Mesodermal cell (in vitro differentiated cells): ENCODE data around the gene CYFIP1.

Experiments
- H3K27ac ChIP-seq: 2 replicates; pipeline ENCODE4 v1.7.0; 2013; ENCODE audit warnings: mild to moderate bottlenecking, low read depth, low read length, moderate library complexity; ENCODE audit not compliant: severe bottlenecking
- H3K36me3 ChIP-seq: 2 replicates; pipeline ENCODE4 v1.7.1; 2013; ENCODE audit warnings: mild to moderate bottlenecking, low read length, moderate library complexity; ENCODE audit not compliant: control insufficient read depth, insufficient read depth
- H3K4me1 ChIP-seq: one replicate; pipeline ENCODE4 v1.7.1; 2013; ENCODE audit warnings: mild to moderate bottlenecking, low read length; ENCODE audit not compliant: insufficient read depth, control insufficient read depth, poor library complexity, severe bottlenecking
- H3K4me3 ChIP-seq: 2 replicates; pipeline ENCODE4 v1.7.0; 2013; ENCODE audit warnings: low read length, control low read depth, mild to moderate bottlenecking; ENCODE audit not compliant: insufficient read depth, poor library complexity, severe bottlenecking; ENCODE audit errors: extremely low read depth
- H3K9me3 ChIP-seq: 2 replicates; pipeline ENCODE4 v1.7.1; 2013; ENCODE audit warnings: mild to moderate bottlenecking, low read length, moderate library complexity; ENCODE audit not compliant: control insufficient read depth
- WGBS, 2 experiments: methylation state at CpG; one replicate each; pipeline ENCODE4 v1.1.5; 2013; ENCODE audit warnings: missing lambda C conversion rate in 2 of 2; ENCODE audit not compliant: insufficient coverage in 2 of 2; 5-methylcytosine and 5-hydroxymethylcytosine counted together

CYFIP1 gene

GRCh38 chr15:22956978-22957260 lies 23.2 kb downstream of the CYFIP1 start:
- Histone ChIP-seq H3K4me1 (peaks cover 4% of the 10 kb centered on the region), H3K36me3 (peaks cover 6% of the 10 kb centered on the region), H3K4me3 (no peak overlapping the region), H3K9me3 (no peaks in the 10 kb centered on the region), H3K27ac (no peak overlapping the region)
- 89 to 97% methylated on average over 14 of the region's 14 CpGs for WGBS, 2 experiments

- Histone ChIP-seq H3K36me3 (peaks cover 11% of the 10 kb centered on the region), H3K4me3 (no peak overlapping the region), H3K27ac (no peak overlapping the region), H3K9me3 (no peaks in the 10 kb centered on the region), H3K4me1 (peaks cover 2% of the 10 kb centered on the region)
- WGBS, 2 experiments = 86 to 91% methylated on average over 15 of the region's 16 CpGs
Measured at GRCh38 chr15:22956257-22956977, 23.8 kb downstream of the CYFIP1 start.

- H3K4me3 ChIP-seq = no peak overlapping the region
- H3K36me3 ChIP-seq = peaks cover 15% of the 10 kb centered on the region
- H3K9me3 ChIP-seq = no peaks in the 10 kb centered on the region
- no peak overlapping the region for H3K27ac ChIP-seq
- H3K4me1 ChIP-seq = peaks cover 9% of the 10 kb centered on the region
- WGBS, 2 experiments = 76 to 92% methylated on average over 4 to 5 of the region's 6 CpGs
Measured at GRCh38 chr15:22955544-22956119, 24.5 kb downstream of the CYFIP1 start.

- 89 to 93% methylated on average over 10 to 14 of the region's 14 CpGs for WGBS, 2 experiments
- Histone ChIP-seq H3K4me1 (peaks cover 13% of the 10 kb centered on the region), H3K27ac (no peak overlapping the region), H3K4me3 (no peak overlapping the region), H3K36me3 (peaks cover 15% of the 10 kb centered on the region), H3K9me3 (no peaks in the 10 kb centered on the region)
Measured at GRCh38 chr15:22954798-22955543, 25.2 kb downstream of the CYFIP1 start.

GRCh38 chr15:22954326-22954725 lies 25.8 kb downstream of the CYFIP1 start:
- no peak overlapping the region for H3K4me3 ChIP-seq
- H3K27ac ChIP-seq = no peak overlapping the region
- peaks cover 19% of the 10 kb centered on the region for H3K4me1 ChIP-seq
- no peaks in the 10 kb centered on the region for H3K9me3 ChIP-seq
- WGBS, 2 experiments = 94 to 97% methylated on average over 12 of the region's 12 CpGs
- peaks cover 15% of the 10 kb centered on the region for H3K36me3 ChIP-seq

- Histone ChIP-seq H3K27ac (no peak overlapping the region), H3K4me1 (peaks cover 20% of the 10 kb centered on the region), H3K9me3 (no peaks in the 10 kb centered on the region), H3K36me3 (peaks cover 15% of the 10 kb centered on the region), H3K4me3 (no peak overlapping the region)
- 68 to 77% methylated on average over 17 to 19 of the region's 21 CpGs for WGBS, 2 experiments
Measured at GRCh38 chr15:22952796-22953579, 27.2 kb downstream of the CYFIP1 start.

GRCh38 chr15:22951381-22952280 lies 28.5 kb downstream of the CYFIP1 start:
- Histone ChIP-seq H3K36me3 (peaks cover 19% of the 10 kb centered on the region), H3K4me3 (no peak overlapping the region), H3K4me1 (peaks cover 20% of the 10 kb centered on the region), H3K9me3 (no peaks in the 10 kb centered on the region), H3K27ac (no peak overlapping the region)
- 96 to 97% methylated on average over 35 to 38 of the region's 39 CpGs for WGBS, 2 experiments

- Histone ChIP-seq H3K9me3 (no peaks in the 10 kb centered on the region), H3K27ac (no peak overlapping the region), H3K4me3 (no peak overlapping the region), H3K36me3 (peaks cover 25% of the 10 kb centered on the region), H3K4me1 (peaks cover 20% of the 10 kb centered on the region)
- 91 to 97% methylated on average over 10 to 15 of the region's 16 CpGs for WGBS, 2 experiments
Measured at GRCh38 chr15:22951031-22951380, 29.2 kb downstream of the CYFIP1 start.

- Histone ChIP-seq H3K27ac (no peak overlapping the region), H3K9me3 (no peaks in the 10 kb centered on the region), H3K36me3 (peaks cover 29% of the 10 kb centered on the region), H3K4me1 (peaks cover 20% of the 10 kb centered on the region), H3K4me3 (no peak overlapping the region)
- WGBS, 2 experiments = 90 to 94% methylated on average over 14 to 18 of the region's 25 CpGs
Measured at GRCh38 chr15:22950256-22950990, 29.7 kb downstream of the CYFIP1 start.
